H1 (cell line): Measurements from ENCODE around the gene KDM6A.

Experiments
- E2F6 ChIP-seq: IDR thresholded peaks from 2 replicates; pipeline ENCODE4 v1.6.1; 2012; ENCODE audit warnings: inconsistent platforms
- EZH2 ChIP-seq: fragments of 200-600 bp; sonication (generic); IDR thresholded peaks from 2 replicates; pipeline ENCODE4 v1.7.1; 2012; ENCODE audit warnings: low read depth, mild to moderate bottlenecking, moderate library complexity, low read length, inconsistent platforms; ENCODE audit not compliant: severe bottlenecking
- FOSL1 ChIP-seq: IDR thresholded peaks from 2 replicates; pipeline ENCODE4 v1.6.1; 2011; ENCODE audit warnings: mild to moderate bottlenecking, low read depth, low read length, moderate library complexity; ENCODE audit not compliant: insufficient read depth
- SIN3A ChIP-seq, 2 experiments: IDR thresholded peaks in 1 of 2; conservative IDR thresholded peaks in 1 of 2; 2 replicates each; pipeline ENCODE4 v1.6.1; 2011 to 2012; ENCODE audit warnings: low read length in 2 of 2, improper control_type of control experiment in 1 of 2, low read depth in 1 of 2, mild to moderate bottlenecking in 1 of 2

DNA sequence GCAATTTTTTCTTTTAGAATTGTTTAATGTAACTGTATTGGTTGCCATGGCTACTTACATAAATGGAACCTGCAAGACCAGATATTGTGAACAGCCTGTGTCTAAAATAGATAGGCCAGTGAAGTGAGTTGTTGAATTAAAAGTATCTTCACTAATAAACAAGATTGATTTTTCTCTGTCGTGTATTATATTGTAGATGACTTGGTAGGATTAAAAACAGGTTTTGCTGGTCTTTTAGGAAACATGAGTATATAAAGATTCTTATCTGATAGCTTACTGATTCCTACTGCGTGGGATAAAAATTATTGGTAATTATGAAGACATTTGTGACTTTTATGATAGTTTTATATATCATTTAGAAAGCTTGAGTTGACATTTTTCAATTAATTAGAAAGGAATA lies 162.1 kb downstream of the KDM6A start:
- TF ChIP-seq FOSL1 (no peak), EZH2 (no peak), SIN3A (conservative IDR thresholded peaks at IDR 0.05 in 1 of 2, IDR thresholded peaks at IDR 0.05 in 1 of 2; ENCODE audit: low read depth in 1 of 2, low read length in 2 of 2) (no peak), E2F6 (no peak)
